ENCODE data around the gene CFAP161.

- TF ChIP-seq CTCF (IDR thresholded peaks at IDR 0.05) (no peak), POLR2A (IDR thresholded peaks at IDR 0.05) (no peak)
These were observed 37.2 kb downstream of the CFAP161 start for GRCh38 chr15:81171286-81171685.
